ENCODE measurements around the gene FBH1. TPM values are rescaled to one million over a fixed set of nuclear protein-coding genes. Genes with fewer than 3 reads are reported as not detected.

Gene FBH1
- total RNA-seq, 6 experiments from 2014 or later = 30.8 to 38.6 (median 35.8) TPM

DNA sequence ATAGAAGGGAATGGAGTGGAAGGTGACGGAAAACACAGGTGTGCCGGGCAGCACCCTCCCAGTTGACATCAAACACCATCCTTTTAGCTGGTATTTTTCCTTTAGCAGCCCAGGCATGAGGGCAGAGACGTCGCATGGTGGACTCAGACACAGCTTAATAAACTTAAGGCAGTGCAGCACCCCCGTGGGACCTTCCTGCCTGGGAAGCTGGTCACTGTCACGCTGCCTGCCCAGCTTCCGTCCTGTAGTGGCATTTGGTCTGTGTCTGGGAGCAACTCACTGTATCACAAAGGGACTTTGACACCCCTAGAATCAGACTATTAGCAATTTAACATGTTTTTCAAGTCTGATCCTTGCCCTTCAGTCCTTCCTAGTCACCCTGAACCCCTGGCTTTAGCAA, 51.5 kb downstream of the FBH1 start:
- WGBS (ENCODE audit: insufficient coverage, low coverage, low lambda C conversion rate, missing lambda C conversion rate) = 73% methylated on average over 5 of the region's 7 CpGs
- no peaks in the 10 kb centered on the region for H3K9me3 ChIP-seq
- TF ChIP-seq, protein P1, sequence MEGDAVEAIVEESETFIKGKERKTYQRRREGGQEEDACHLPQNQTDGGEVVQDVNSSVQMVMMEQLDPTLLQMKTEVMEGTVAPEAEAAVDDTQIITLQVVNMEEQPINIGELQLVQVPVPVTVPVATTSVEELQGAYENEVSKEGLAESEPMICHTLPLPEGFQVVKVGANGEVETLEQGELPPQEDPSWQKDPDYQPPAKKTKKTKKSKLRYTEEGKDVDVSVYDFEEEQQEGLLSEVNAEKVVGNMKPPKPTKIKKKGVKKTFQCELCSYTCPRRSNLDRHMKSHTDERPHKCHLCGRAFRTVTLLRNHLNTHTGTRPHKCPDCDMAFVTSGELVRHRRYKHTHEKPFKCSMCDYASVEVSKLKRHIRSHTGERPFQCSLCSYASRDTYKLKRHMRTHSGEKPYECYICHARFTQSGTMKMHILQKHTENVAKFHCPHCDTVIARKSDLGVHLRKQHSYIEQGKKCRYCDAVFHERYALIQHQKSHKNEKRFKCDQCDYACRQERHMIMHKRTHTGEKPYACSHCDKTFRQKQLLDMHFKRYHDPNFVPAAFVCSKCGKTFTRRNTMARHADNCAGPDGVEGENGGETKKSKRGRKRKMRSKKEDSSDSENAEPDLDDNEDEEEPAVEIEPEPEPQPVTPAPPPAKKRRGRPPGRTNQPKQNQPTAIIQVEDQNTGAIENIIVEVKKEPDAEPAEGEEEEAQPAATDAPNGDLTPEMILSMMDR (IDR thresholded peaks at IDR 0.05) = no peak
- no peak for TF ChIP-seq POLR2A (IDR thresholded peaks at IDR 0.05)
- no peak overlapping the region for H3K4me3 ChIP-seq
- no peaks in the 10 kb centered on the region for H3K27me3 ChIP-seq
- ATAC-seq (peak in 3 of 4 donors; percentile 9 to 15 (median 13)), DNase-seq (no peak)
- peak overlapping the region in 2 of 3 donors; percentile 51 to 81 for H3K27ac ChIP-seq
- H3K36me3 ChIP-seq = peaks cover 0 to 16% (median 7%) of the 10 kb centered on the region in 4 donors
- H3K4me1 ChIP-seq = peaks cover 0 to 4% (median 0%) of the 10 kb centered on the region in 4 donors
- intact Hi-C loops (cut with DNase I) = no loop called here

DNA sequence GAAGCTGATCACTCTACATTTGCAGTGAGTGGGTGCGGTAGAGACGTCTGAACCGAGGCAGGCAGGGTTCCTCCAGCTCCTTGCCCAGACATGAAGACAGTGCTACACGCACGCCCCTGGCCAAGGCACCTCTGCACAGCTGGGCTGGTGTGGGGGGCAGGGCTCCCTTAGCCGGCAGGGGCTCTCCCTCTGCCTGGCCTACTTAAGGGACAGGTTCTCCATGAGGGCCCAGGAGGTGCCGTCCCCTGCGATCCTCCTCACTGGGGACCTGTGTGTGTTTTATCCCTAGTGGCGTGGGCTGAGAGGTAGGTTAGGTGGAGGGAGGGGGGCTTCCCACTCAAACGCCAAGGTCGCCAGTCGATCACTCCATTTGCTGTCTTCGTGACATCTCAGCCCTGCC, 52.0 kb downstream of the FBH1 start:
- Histone ChIP-seq H3K9me3 (no peaks in the 10 kb centered on the region), H3K27ac (peak overlapping the region in 2 of 3 donors; percentile 51 to 81), H3K4me1 (peaks cover 0 to 4% (median 0%) of the 10 kb centered on the region in 4 donors), H3K4me3 (no peak overlapping the region), H3K36me3 (peaks cover 0 to 12% (median 4%) of the 10 kb centered on the region in 4 donors), H3K27me3 (no peaks in the 10 kb centered on the region)
- TF ChIP-seq, protein P1 (IDR thresholded peaks at IDR 0.05) = no peak
- no peak for TF ChIP-seq POLR2A (IDR thresholded peaks at IDR 0.05)
- no peak for DNase-seq
- WGBS (ENCODE audit: insufficient coverage, low coverage, low lambda C conversion rate, missing lambda C conversion rate) = no CpG with 5 or more reads among the region's 13 CpGs
- intact Hi-C loops (cut with DNase I) = no loop called here
- peak in 3 of 4 donors; percentile 3 to 12 (median 4) for ATAC-seq

DNA sequence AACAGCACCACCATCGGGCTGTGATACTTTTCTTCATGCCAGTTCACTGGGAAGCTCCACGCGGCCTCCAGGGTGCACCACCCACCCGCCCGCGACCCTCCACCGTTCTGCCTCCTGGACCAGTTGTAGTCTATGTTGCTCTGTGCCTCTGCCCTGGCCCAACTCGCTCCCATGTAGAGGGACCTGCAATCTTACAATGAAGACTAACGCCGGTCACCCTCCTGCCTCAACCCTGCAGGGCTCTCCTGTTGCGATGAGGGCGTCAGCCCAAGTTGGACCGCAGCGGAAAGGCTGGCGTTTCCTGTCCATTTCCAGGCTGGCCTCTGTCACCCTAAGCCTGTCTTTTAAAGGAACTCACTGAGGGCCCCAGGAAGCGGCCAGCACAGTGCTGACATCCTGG, 52.4 kb downstream of the FBH1 start:
- DNase-seq = peak in 2 of 3 donors; percentile 60 to 64
- intact Hi-C loops (cut with DNase I) = no loop called here
- Histone ChIP-seq H3K9me3 (no peaks in the 10 kb centered on the region), H3K27me3 (no peaks in the 10 kb centered on the region), H3K27ac (peak overlapping the region in 2 of 3 donors; percentile 51 to 81), H3K36me3 (peaks cover 0 to 7% (median under 1%) of the 10 kb centered on the region in 4 donors), H3K4me3 (no peak overlapping the region), H3K4me1 (peaks cover 0 to 4% (median 0%) of the 10 kb centered on the region in 4 donors)
- 36% methylated on average over 8 of the region's 16 CpGs for WGBS (ENCODE audit: insufficient coverage, low coverage, low lambda C conversion rate, missing lambda C conversion rate)
- TF ChIP-seq POLR2A (IDR thresholded peaks at IDR 0.05) = no peak
- TF ChIP-seq, protein P1 (IDR thresholded peaks at IDR 0.05) = no peak
- peak; percentile 39 to 65 (median 60) for ATAC-seq

DNA sequence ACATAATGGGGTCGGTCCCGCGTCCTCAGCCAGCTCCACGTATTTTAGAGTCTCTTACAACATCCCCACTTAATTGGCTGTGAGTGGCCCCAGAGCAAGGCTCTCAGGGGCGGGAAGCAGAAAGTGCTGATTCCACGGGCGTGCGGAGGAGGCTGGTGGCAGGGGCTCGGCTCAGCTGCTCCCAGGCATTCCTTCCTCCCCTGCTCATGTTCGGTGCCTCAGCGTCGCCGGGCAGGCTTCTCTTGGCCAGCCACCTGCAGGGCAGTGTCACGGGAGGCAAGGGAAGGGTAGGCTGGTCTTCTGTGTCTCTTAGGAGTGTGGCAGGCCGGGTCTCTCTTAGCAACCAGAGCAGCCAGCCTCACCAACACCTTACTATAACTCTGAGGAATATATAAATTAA, 53.5 kb downstream of the FBH1 start:
- H3K4me1 ChIP-seq = peaks cover 0 to 4% (median 0%) of the 10 kb centered on the region in 4 donors
- no peaks in the 10 kb centered on the region for H3K27me3 ChIP-seq
- DNase-seq = no peak
- intact Hi-C loops (cut with DNase I) = no loop called here
- H3K4me3 ChIP-seq = no peak overlapping the region
- peak overlapping the region; percentile 30 to 81 (median 58) for H3K27ac ChIP-seq
- WGBS (ENCODE audit: insufficient coverage, low coverage, low lambda C conversion rate, missing lambda C conversion rate) = 79% methylated on average over 14 of the region's 15 CpGs
- ATAC-seq = peak; percentile 17 to 47 (median 36)
- H3K36me3 ChIP-seq = no peaks in the 10 kb centered on the region
- H3K9me3 ChIP-seq = no peaks in the 10 kb centered on the region
- no peak for TF ChIP-seq POLR2A (IDR thresholded peaks at IDR 0.05)
- TF ChIP-seq, protein P1 (IDR thresholded peaks at IDR 0.05) = no peak

Measured in right lobe of liver (tissue), 6 donors.